HUES6 (cell line): ENCODE measurements around the gene ABCB9.
A peak's percentile ranks its signal among the peaks of the same experiment; 100 is the strongest.

Experiments used
- H3K27ac ChIP-seq: 2 replicates; pipeline ENCODE4 v1.7.0; 2013; ENCODE audit warnings: low read depth, mild to moderate bottlenecking, low read length, inconsistent platforms
- H3K27me3 ChIP-seq: 2 replicates; pipeline ENCODE4 v1.6.1; 2013; ENCODE audit warnings: low read length; ENCODE audit not compliant: control insufficient read depth, insufficient read depth
- H3K36me3 ChIP-seq: 2 replicates; pipeline ENCODE4 v1.6.1; 2013; ENCODE audit warnings: low read length; ENCODE audit not compliant: control insufficient read depth, insufficient read depth
- H3K4me1 ChIP-seq: 2 replicates; pipeline ENCODE4 v1.6.1; 2013; ENCODE audit warnings: low read length; ENCODE audit not compliant: control insufficient read depth, insufficient read depth
- H3K4me3 ChIP-seq: 2 replicates; pipeline ENCODE4 v1.5.1; 2013; ENCODE audit warnings: low read depth, low read length
- H3K9ac ChIP-seq: one replicate; pipeline ENCODE4 v1.6.1; 2013; ENCODE audit warnings: mild to moderate bottlenecking, low read length
- H3K9me3 ChIP-seq: 2 replicates; pipeline ENCODE4 v1.6.1; 2013; ENCODE audit warnings: low read depth, low read length; ENCODE audit not compliant: control insufficient read depth, insufficient read depth

ABCB9 gene

GRCh38 chr12:122986258-122986871 is 20.1 kb upstream of the ABCB9 start:
- H3K36me3 ChIP-seq, result peaks cover 54% of the 10 kb centered on the region
- peaks cover 15% of the 10 kb centered on the region for H3K4me1 ChIP-seq
- no peak overlapping the region for H3K9ac ChIP-seq
- H3K9me3 ChIP-seq, result no peaks in the 10 kb centered on the region
- no peak overlapping the region for H3K27ac ChIP-seq
- no peak overlapping the region for H3K4me3 ChIP-seq
- H3K27me3 ChIP-seq, result no peaks in the 10 kb centered on the region

GRCh38 chr12:122985338-122986257 is 19.3 kb upstream of the ABCB9 start:
- Histone ChIP-seq H3K9ac (no peak overlapping the region), H3K27me3 (no peaks in the 10 kb centered on the region), H3K36me3 (peaks cover 52% of the 10 kb centered on the region), H3K4me3 (no peak overlapping the region), H3K4me1 (peaks cover 16% of the 10 kb centered on the region), H3K9me3 (no peaks in the 10 kb centered on the region), H3K27ac (no peak overlapping the region)

- H3K36me3 ChIP-seq, result peaks cover 47% of the 10 kb centered on the region
- H3K4me1 ChIP-seq, result peaks cover 17% of the 10 kb centered on the region
- no peaks in the 10 kb centered on the region for H3K27me3 ChIP-seq
- no peak overlapping the region for H3K9ac ChIP-seq
- H3K27ac ChIP-seq, result no peak overlapping the region
- no peaks in the 10 kb centered on the region for H3K9me3 ChIP-seq
- no peak overlapping the region for H3K4me3 ChIP-seq
Observed at GRCh38 chr12:122984612-122985337, 18.5 kb upstream of the ABCB9 start.

- peaks cover 46% of the 10 kb centered on the region for H3K36me3 ChIP-seq
- H3K27me3 ChIP-seq, result no peaks in the 10 kb centered on the region
- no peak overlapping the region for H3K4me3 ChIP-seq
- peaks cover 23% of the 10 kb centered on the region for H3K4me1 ChIP-seq
- H3K27ac ChIP-seq, result no peak overlapping the region
- H3K9ac ChIP-seq, result no peak overlapping the region
- no peaks in the 10 kb centered on the region for H3K9me3 ChIP-seq
Observed at GRCh38 chr12:122983789-122984515, 17.7 kb upstream of the ABCB9 start.

GRCh38 chr12:122982963-122983788 is 16.9 kb upstream of the ABCB9 start:
- Histone ChIP-seq H3K36me3 (peaks cover 44% of the 10 kb centered on the region), H3K27me3 (no peaks in the 10 kb centered on the region), H3K4me1 (peaks cover 23% of the 10 kb centered on the region), H3K4me3 (no peak overlapping the region), H3K9ac (no peak overlapping the region), H3K9me3 (no peaks in the 10 kb centered on the region), H3K27ac (no peak overlapping the region)

- Histone ChIP-seq H3K36me3 (peaks cover 41% of the 10 kb centered on the region), H3K27ac (no peak overlapping the region), H3K9me3 (no peaks in the 10 kb centered on the region), H3K9ac (no peak overlapping the region), H3K4me3 (peak overlapping the region; percentile 14), H3K27me3 (no peaks in the 10 kb centered on the region), H3K4me1 (peaks cover 23% of the 10 kb centered on the region)
Observed at GRCh38 chr12:122982477-122982815, 16.2 kb upstream of the ABCB9 start.

- H3K27me3 ChIP-seq, result no peaks in the 10 kb centered on the region
- no peaks in the 10 kb centered on the region for H3K9me3 ChIP-seq
- peaks cover 23% of the 10 kb centered on the region for H3K4me1 ChIP-seq
- H3K9ac ChIP-seq, result peak overlapping the region; percentile 95
- H3K36me3 ChIP-seq, result peaks cover 40% of the 10 kb centered on the region
- H3K27ac ChIP-seq, result peak overlapping the region; percentile 91; the same call in 1 of the 2 replicates
- H3K4me3 ChIP-seq, result peak overlapping the region; percentile 89
Observed at GRCh38 chr12:122981587-122982476, 15.6 kb upstream of the ABCB9 start.

GRCh38 chr12:122981036-122981471 is 14.8 kb upstream of the ABCB9 start:
- Histone ChIP-seq H3K27ac (peak overlapping the region; percentile 91), H3K4me3 (peak overlapping the region; percentile 89), H3K4me1 (peaks cover 28% of the 10 kb centered on the region), H3K27me3 (no peaks in the 10 kb centered on the region), H3K9me3 (no peaks in the 10 kb centered on the region), H3K36me3 (peaks cover 33% of the 10 kb centered on the region), H3K9ac (peak overlapping the region; percentile 95)

- Histone ChIP-seq H3K27ac (peak within 1 kb of the TSS; percentile 91), H3K36me3 (peaks cover 32% of the 10 kb centered on the region)
Observed at GRCh38 chr12:122980183-122981035, 14.1 kb upstream of the ABCB9 start, which contains the start of gene ARL6IP4. Gene ARL6IP4, plus strand, starts transcription at chr12:122980681. Its CDS starts 459 bp downstream, at chr12:122981140.

More at GRCh38 chr12:122980183-122981035, 14.1 kb upstream of the ABCB9 start, which contains the start of gene ARL6IP4:
- peaks cover 31% of the 10 kb centered on the region for H3K4me1 ChIP-seq
- H3K27me3 ChIP-seq, result no peaks in the 10 kb centered on the region
- H3K9me3 ChIP-seq, result no peaks in the 10 kb centered on the region
- H3K4me3 ChIP-seq, result peak within 1 kb of the TSS; percentile 89
- peak within 1 kb of the TSS; percentile 95 for H3K9ac ChIP-seq
